ENCODE data around the gene KCNG1. TPM values are rescaled to one million over a fixed set of nuclear protein-coding genes. Genes with fewer than 3 reads are reported as not detected.

The KCNG1 gene
- polyA plus RNA-seq, 1 donor: 0.32 TPM

GRCh38 chr20:51013577-51014330, 9.2 kb downstream of the KCNG1 start:
- no peak for DNase-seq (ENCODE audit: low read depth)

DNA sequence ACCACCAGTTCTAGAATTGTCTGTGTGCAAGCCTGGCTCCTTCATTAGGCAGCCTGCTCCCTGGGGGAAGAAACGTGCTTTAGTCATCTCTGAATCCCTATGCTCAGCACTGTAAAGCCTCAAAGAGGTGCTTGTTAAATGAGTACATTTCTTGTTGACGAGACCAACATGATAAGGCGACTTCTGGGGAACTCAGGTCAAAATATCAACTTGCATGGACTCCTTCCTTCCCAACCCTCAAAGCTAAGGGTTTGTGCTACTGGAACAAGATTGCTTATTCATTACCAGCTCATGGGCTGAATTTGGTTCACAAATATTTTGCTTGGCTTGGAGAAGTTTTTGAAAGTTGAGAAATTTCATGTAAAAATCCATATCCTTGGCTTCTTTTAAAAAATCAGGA, 10.6 kb downstream of the KCNG1 start:
- no peak for DNase-seq (ENCODE audit: low read depth)

- no peak for DNase-seq (ENCODE audit: low read depth)
These were observed 11.4 kb downstream of the KCNG1 start for GRCh38 chr20:51011479-51011878.

DNA sequence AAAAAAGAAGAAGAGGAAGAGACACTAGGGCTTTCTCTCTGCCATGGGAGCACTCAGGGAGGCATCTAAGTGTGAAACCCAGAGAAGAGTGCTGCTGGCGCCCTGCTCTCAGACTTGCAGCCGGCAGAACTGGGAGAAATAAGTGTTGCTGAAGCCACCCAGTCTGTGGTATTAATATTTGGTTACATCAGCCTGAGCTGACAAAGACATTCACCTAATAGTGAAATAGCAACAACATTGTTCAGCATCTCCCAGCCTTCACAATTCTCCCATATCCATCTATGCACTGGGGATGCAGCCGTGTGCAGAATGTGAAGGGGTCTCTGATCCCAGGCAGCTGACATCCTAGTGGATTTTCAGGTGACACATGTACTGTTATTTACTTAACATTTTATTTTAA, 12.0 kb downstream of the KCNG1 start:
- no peak for DNase-seq (ENCODE audit: low read depth)

DNA sequence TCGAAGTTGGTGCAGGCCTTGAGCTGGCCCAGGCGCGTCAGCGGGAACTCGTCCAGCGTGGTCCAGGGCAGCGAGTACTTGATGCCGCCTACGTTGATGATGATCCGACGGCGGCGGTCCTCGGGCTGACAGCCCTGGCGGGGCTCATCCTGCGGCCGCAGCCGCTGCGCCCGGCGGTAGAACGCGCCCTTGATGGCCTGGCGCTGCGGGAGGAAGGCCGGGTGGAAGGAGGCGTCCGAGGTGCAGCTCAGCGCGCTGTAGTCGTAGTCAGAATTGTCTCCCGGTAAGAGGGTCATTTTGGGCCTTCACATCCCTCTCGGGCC, 12.9 kb downstream of the KCNG1 start:
- DNase-seq (ENCODE audit: low read depth): no peak

DNA sequence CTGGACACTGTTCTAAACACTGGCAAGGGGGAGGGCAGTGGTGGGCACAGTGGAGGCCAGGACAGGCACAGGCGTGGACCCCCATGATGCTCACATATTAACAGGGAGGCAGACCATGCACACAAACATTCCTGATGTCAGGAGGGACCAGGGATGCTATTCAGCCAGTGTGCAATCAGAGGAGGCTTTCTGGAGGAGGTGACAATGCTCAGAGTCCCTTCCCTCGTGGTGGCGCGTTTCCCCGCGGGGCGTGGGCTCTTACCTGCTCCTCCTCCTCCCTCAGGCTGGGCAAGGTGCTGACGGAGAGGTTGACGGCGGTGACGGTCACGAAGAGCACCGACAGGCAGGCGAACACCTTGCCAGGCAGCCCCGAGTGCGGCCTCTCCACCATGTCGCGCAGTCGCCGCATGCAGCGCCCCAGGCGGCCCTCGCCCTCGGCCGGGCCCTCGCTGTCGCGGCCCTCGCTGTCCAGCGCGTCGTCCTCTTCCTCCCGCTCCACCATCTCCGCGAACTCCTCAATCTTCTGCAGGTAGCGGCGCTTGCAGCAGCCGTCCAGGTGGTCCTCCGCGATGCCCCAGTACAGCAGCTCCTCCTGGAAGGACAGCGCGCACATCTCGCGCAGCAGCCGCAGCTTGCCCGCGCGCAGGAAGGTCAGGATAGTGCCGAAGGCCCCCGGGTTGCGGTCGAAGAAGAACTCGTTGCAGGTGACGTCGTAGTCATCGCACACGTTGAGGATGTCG, 13.4 kb downstream of the KCNG1 start:
- no peak for DNase-seq (ENCODE audit: low read depth)

DNA sequence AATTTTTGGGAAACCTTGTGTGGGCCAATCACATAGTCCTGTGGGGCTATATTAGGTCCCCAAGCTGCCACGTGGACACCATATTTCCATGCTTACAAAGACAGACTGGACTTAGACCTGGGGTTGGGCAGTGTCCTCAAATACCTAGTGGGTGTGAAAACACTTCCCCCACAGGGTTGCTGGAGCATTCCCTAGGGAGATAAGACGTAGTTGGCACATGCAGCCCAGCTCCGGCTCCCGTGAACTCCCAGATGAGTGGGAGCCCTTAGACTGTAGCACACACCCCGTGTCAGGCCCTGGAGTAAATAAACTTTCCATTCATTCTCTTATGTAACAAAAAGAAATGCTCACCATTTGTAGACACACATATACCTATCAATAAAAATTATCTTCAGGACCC, 14.2 kb downstream of the KCNG1 start:
- DNase-seq (ENCODE audit: low read depth): no peak

DNA sequence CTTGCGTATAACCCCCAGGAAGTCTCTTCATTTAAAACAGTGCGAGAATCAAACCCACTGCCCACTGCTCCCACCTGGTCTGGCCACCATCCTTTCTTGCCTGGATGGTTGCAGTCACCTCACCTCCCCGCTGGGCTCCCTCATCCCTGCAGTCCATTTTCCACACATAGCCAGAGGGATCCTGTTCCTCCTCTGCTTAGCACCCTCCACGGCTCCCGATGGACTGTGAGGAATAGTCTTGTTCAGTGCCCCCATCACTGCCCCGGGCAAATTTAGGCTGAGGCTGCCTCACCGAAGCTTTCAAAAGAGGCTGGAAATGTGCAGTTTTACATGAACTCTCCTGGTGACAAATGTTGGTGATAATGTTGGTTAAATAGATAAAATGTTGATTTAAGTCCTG, 17.7 kb downstream of the KCNG1 start:
- DNase-seq (ENCODE audit: low read depth): no peak

- no peak for DNase-seq (ENCODE audit: low read depth)
These were observed 18.1 kb downstream of the KCNG1 start for GRCh38 chr20:51004781-51005180.

DNA sequence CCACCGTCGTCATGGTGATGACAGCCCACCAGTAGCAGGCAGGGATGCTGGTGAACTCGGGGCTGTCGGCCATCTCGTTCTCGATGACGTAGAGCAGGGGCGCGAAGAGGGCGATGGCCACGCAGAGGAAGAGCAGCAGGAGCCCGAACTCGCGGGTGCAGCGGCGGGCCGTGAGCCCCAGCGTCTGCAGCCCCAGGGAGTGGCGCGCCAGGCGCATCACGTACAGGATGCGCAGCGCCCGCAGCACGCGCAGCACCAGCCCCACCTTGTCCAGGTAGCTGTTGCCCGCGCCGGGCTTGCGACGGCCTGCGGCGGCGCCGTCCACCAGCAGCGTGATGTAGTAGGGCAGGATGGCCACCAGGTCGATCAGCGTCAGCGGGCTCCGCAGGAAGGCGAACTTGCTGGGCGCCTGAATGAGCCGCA, 18.6 kb downstream of the KCNG1 start:
- no peak for DNase-seq (ENCODE audit: low read depth)

GRCh38 chr20:51003753-51004152, 19.2 kb downstream of the KCNG1 start:
- DNase-seq (ENCODE audit: low read depth): no peak

GRCh38 chr20:51002633-51003032, 20.3 kb downstream of the KCNG1 start:
- no peak for DNase-seq (ENCODE audit: low read depth)

DNA sequence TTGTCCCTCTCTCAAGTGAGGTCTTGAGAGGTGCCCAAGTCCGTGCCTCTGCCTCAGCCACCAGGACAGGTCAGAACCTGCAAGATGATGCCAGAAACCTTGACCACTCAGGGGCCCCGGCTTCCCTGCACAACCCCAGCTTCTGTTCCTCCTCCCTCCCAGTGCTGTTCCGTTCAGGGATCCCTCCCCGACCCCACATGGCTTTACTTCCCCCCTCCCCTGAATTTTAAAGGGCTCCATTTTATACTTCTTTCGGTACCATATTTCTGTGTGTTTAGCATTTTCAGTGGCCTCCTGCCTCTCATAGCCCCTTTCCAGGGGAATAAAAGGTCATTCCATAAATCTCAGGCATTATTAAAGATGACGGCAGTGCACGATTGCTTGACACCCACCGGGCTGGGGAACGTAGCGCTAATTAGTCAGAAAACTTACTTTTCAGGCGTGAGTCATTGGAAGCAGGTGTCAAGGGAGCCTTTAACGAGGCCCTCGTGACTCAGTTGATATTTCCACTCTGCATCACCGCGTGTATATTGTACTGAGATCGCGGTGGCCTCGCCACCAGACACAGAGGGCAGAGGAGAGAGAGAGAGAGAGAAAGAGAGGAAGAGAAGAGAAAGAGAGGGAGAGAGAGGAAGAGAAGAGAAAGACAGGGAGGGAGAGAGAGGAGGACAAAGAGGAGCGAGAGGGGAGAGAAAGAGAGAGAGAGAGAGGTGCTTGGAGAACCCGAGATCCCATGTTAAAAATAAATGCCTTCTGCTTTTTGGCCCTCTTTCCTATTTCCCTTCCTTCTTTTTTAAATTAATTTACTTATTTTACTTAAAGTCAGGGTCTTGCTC, 21.3 kb downstream of the KCNG1 start:
- DNase-seq (ENCODE audit: low read depth): no peak

- no peak for DNase-seq (ENCODE audit: low read depth)
These were observed 23.6 kb downstream of the KCNG1 start for GRCh38 chr20:50999355-50999754.

DNA sequence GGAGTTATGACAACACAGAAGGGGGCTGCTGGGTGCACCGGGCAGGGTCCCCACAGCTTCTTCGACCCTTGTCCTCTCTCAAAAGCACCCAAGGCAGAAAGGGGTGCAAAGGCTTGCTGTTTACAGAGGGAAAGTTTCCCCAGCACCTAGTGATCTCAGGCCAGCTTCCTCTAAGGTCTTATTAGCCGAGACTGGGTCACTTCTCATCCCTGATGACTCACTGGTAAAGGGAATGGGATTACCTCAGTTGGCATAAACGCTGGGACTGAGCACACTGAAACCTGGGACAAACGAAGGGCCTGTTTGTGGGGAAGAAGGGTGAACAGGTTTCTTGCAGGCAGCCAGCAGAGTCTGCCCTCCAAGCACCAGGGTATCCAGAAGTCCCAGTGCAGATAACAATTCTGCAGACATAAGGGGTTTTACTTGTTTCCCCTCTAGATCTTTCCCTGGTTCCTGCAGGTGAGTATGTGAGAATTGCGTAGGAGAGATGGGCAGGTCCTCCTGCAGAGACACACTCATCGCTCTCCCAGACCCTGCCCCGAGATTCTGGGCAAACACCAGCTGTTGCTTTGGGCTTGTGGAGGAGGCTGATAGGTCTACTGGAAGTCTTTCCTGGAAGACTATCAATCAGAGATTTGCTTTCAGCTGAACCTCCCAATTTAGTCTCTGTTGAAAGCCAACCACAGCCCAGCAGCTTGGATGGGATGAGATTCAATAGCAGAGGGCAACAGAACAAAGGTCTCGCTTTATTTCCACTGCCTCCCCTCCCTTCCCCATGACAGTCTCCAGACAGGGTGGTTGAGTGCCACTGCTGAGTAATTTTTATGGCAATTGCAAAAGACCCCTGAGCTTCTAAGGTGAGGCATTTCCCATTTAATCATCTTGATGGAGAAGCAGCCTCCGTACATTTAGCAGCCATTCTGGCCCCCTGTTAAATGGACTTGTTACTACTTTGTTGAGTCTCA, 25.7 kb downstream of the KCNG1 start:
- DNase-seq (ENCODE audit: low read depth): no peak

DNA sequence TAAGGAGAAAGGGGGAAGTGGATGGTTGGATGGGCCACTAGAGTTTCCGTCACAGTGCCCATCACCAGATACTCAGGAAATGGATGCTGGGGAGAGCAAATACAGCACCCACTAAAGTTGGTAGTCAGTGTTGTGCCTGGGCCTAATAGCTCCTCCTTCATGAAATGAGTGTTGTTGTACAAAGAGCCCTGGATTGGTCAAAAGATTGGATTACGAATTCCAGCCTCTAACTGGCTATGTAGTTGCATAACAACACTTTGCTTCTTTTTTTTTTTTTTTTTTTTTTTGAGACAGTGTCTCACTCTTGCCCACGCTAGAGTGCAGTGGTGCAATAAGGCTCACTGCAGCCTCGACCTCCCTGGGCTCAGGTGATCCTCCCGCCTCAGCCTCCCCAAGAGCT, 27.4 kb downstream of the KCNG1 start:
- DNase-seq (ENCODE audit: low read depth): no peak

DNA sequence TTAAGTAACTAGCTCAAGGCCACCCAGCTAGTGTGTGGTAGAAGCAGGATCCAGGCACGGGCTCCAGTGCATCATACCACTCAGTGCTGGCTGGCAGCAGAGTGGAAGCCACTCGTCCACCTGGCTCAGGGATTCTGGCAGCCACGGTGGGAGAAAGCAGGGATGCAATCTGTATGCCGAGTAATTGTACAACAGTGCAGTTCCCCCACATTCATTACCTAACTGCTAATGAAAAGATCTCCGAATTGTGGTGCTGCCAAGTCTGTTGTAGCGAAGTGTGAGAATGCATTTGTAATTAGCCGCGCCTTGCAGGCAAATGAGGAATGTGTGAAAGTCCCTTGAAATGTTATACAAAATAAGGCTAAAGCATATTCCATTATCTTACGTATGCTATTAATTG, 29.0 kb downstream of the KCNG1 start:
- DNase-seq (ENCODE audit: low read depth): no peak

- no peak for DNase-seq (ENCODE audit: low read depth)
These were observed 30.0 kb downstream of the KCNG1 start for GRCh38 chr20:50992733-50993457.

- DNase-seq (ENCODE audit: low read depth): no peak
These were observed 30.6 kb downstream of the KCNG1 start for GRCh38 chr20:50992336-50992732.

GRCh38 chr20:50991076-50991475, 31.8 kb downstream of the KCNG1 start:
- DNase-seq (ENCODE audit: low read depth): no peak
